ENCODE measurements around the gene EYS. TPM values are rescaled to one million over a fixed set of nuclear protein-coding genes. Genes with fewer than 3 reads are reported as not detected.

EYS gene
- total RNA-seq, 6 experiments from 2014 or later, result 0.54 to 2.3 (median 0.74) TPM; not detected in 1

DNA sequence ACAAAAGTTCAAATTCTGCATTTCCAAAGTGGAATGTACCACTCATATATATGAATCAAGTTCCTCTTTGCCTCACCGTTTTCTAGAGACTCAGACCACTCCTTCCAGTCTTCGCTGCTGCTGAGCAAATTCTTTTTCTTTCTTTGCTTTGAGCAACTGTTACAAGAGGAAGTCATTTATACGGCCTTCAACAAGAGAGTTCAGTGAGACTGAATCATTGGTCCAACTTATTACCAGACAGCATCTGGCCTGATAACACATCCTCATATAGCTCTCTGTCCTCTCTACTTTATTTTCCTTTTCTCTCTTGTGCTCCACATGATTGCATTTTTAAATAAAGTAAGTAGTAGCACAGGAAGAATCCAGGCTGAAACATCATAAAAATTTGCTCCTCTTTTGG lies 1418.7 kb downstream of the EYS start:
- no peaks in the 10 kb centered on the region for H3K36me3 ChIP-seq
- no peaks in the 10 kb centered on the region for H3K27me3 ChIP-seq
- DNase-seq, result no peak
- no peaks in the 10 kb centered on the region for H3K9me3 ChIP-seq
- no peak for ATAC-seq
- H3K27ac ChIP-seq, result no peak overlapping the region
- no peak for TF ChIP-seq POLR2A (IDR thresholded peaks at IDR 0.05)
- TF ChIP-seq, protein P1, sequence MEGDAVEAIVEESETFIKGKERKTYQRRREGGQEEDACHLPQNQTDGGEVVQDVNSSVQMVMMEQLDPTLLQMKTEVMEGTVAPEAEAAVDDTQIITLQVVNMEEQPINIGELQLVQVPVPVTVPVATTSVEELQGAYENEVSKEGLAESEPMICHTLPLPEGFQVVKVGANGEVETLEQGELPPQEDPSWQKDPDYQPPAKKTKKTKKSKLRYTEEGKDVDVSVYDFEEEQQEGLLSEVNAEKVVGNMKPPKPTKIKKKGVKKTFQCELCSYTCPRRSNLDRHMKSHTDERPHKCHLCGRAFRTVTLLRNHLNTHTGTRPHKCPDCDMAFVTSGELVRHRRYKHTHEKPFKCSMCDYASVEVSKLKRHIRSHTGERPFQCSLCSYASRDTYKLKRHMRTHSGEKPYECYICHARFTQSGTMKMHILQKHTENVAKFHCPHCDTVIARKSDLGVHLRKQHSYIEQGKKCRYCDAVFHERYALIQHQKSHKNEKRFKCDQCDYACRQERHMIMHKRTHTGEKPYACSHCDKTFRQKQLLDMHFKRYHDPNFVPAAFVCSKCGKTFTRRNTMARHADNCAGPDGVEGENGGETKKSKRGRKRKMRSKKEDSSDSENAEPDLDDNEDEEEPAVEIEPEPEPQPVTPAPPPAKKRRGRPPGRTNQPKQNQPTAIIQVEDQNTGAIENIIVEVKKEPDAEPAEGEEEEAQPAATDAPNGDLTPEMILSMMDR (IDR thresholded peaks at IDR 0.05), result no peak
- intact Hi-C loops (cut with DNase I), result no loop called here
- 23% methylated on average over 3 of the region's 3 CpGs for WGBS (ENCODE audit: insufficient coverage, low coverage, low lambda C conversion rate, missing lambda C conversion rate)
- H3K4me3 ChIP-seq, result no peak overlapping the region
- no peaks in the 10 kb centered on the region for H3K4me1 ChIP-seq

DNA sequence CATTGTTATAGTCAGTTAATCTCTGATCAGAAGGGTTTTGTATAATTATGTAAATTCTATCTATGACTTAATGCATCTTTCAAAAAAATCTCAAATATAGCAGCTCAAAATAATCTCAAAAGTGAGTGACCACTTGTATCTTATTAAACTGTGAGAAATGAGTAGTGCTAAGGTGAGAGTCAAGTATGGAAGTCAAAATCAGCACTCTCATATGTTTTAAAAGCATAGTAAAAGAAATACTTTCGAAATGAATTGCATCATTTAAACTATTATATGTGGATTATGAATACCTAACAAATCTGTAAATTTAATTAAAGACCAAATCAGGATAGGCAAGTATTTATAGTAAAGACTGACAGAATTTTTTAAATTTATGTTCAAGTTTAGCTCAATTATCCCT lies 1425.9 kb downstream of the EYS start:
- intact Hi-C loops (cut with DNase I), result no loop called here
- TF ChIP-seq, protein P1 (IDR thresholded peaks at IDR 0.05), result no peak
- TF ChIP-seq POLR2A (IDR thresholded peaks at IDR 0.05), result no peak
- Histone ChIP-seq H3K27me3 (no peaks in the 10 kb centered on the region), H3K36me3 (no peaks in the 10 kb centered on the region), H3K4me1 (no peaks in the 10 kb centered on the region), H3K4me3 (no peak overlapping the region), H3K27ac (no peak overlapping the region), H3K9me3 (no peaks in the 10 kb centered on the region)
- ATAC-seq, result no peak
- DNase-seq, result no peak
- 21% methylated on average over 1 of the region's 1 CpG for WGBS (ENCODE audit: insufficient coverage, low coverage, low lambda C conversion rate, missing lambda C conversion rate)

DNA sequence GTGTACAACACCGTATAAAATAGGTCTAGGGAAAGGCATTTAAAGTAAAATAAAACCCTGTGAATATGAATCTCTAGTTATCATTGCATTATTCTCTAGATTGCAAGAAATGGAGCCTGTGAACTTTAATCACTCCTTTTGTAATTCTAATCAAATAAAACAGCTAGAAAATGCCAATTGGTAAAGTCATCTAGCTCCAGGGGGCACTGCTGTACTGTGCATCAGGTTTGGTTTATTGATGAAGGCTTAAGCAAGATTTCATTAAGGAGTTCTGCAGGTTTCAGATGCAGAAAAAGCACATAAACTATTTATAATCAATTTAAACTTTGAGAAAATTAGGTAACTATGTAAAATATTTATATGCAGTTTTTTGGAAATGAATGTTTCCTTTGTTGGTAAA lies 1426.5 kb downstream of the EYS start:
- Histone ChIP-seq H3K4me1 (no peaks in the 10 kb centered on the region), H3K27ac (no peak overlapping the region), H3K36me3 (no peaks in the 10 kb centered on the region), H3K4me3 (no peak overlapping the region), H3K9me3 (no peaks in the 10 kb centered on the region), H3K27me3 (no peaks in the 10 kb centered on the region)
- peak; percentile 56 to 84 (median 78) for ATAC-seq
- no peak for TF ChIP-seq POLR2A (IDR thresholded peaks at IDR 0.05)
- TF ChIP-seq, protein P1 (IDR thresholded peaks at IDR 0.05), result peak; percentile 40 to 54 (median 47)
- DNase-seq, result no peak
- intact Hi-C loops (cut with DNase I), result no loop called here
- 17% methylated on average over 1 of the region's 1 CpG for WGBS (ENCODE audit: insufficient coverage, low coverage, low lambda C conversion rate, missing lambda C conversion rate)

DNA sequence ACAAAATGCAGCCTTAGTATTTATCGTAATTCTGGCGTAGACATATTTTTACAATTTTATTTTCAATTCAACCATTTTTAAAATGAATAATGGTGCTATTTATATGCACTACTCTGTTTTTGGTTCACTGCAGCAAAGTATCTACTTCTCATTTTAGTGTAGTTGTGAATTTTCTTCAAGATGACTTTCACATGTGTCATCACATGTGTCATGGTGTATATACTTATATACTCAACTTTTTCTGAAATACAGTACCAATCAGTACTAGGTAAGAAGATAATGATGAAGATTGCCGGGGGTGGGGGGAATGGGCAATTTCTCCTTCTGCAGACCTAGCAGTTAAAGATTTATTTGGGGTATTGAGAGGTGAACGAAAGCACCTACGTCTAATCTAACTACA lies 1436.9 kb downstream of the EYS start:
- 57% methylated on average over 5 of the region's 5 CpGs for WGBS (ENCODE audit: insufficient coverage, low coverage, low lambda C conversion rate, missing lambda C conversion rate)
- no peak overlapping the region for H3K27ac ChIP-seq
- no peaks in the 10 kb centered on the region for H3K27me3 ChIP-seq
- H3K36me3 ChIP-seq, result no peaks in the 10 kb centered on the region
- intact Hi-C loops (cut with DNase I), result no loop called here
- H3K4me1 ChIP-seq, result no peaks in the 10 kb centered on the region
- H3K9me3 ChIP-seq, result no peaks in the 10 kb centered on the region
- DNase-seq (no peak), ATAC-seq (no peak)
- TF ChIP-seq POLR2A (IDR thresholded peaks at IDR 0.05), result no peak
- TF ChIP-seq, protein P1 (IDR thresholded peaks at IDR 0.05), result no peak
- H3K4me3 ChIP-seq, result no peak overlapping the region

DNA sequence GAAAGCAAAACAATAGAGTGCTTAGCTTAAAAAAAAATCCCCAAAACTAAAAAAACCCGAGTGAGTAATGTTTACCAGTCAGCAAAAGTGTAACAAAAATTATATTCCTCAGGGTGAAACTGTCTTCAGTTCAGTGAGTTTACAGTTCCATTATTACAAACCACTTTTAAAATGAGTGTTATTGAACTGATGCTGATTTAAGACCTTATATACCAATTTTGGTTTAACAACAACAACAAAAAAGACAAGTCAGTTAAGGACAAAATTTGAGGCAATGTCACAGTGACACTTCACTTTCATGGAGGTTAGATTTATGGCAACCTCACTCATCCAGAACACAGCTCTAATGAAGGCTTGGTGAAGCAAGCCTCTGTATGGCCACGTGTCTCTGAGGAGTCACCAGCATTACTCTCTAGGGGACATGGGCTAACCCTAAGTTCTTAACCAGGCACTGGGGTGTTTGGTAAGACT lies 1440.6 kb downstream of the EYS start:
- Histone ChIP-seq H3K27me3 (no peaks in the 10 kb centered on the region), H3K27ac (no peak overlapping the region), H3K36me3 (no peaks in the 10 kb centered on the region), H3K4me1 (no peaks in the 10 kb centered on the region), H3K4me3 (no peak overlapping the region), H3K9me3 (no peaks in the 10 kb centered on the region)
- TF ChIP-seq, protein P1 (IDR thresholded peaks at IDR 0.05), result no peak
- TF ChIP-seq POLR2A (IDR thresholded peaks at IDR 0.05), result no peak
- WGBS (ENCODE audit: insufficient coverage, low coverage, low lambda C conversion rate, missing lambda C conversion rate), result 26% methylated on average over 2 of the region's 2 CpGs
- intact Hi-C loops (cut with DNase I), result no loop called here
- no peak for ATAC-seq
- DNase-seq, result no peak
